ENCODE measurements around the gene NDUFS4.

GRCh38 chr5:53578854-53579253, 18.4 kb downstream of the NDUFS4 start:
- TF ChIP-seq HDAC3 (IDR thresholded peaks at IDR 0.05; ENCODE audit: borderline replicate concordance, partially characterized antibody) (no peak), CREB5 (CRISPR knock-in tag; IDR thresholded peaks at IDR 0.05) (no peak), EZH2 (IDR thresholded peaks at IDR 0.05; ENCODE audit: borderline replicate concordance, low read depth, low read length) (no peak), SMAD4 (CRISPR knock-in tag; conservative IDR thresholded peaks at IDR 0.05) (no peak), SP1 (CRISPR knock-in tag; IDR thresholded peaks at IDR 0.05) (no peak), TSHZ1 (CRISPR knock-in tag; IDR thresholded peaks at IDR 0.05) (no peak)
